Activated CD8-positive, alpha-beta memory T cell treated with anti-CD3 and anti-CD28 coated beads for 1 hour (primary cell): ENCODE results near the gene PGM2L1.

ENCODE experiments used
- DNase-seq, 2 donors: peaks; one replicate each; pipeline ENCODE4 v3.0.0-alpha.2; 2020; ENCODE audit warnings: low read depth in 1 of 2; ENCODE audit errors: extremely low read depth in 1 of 2

PGM2L1 gene

DNA sequence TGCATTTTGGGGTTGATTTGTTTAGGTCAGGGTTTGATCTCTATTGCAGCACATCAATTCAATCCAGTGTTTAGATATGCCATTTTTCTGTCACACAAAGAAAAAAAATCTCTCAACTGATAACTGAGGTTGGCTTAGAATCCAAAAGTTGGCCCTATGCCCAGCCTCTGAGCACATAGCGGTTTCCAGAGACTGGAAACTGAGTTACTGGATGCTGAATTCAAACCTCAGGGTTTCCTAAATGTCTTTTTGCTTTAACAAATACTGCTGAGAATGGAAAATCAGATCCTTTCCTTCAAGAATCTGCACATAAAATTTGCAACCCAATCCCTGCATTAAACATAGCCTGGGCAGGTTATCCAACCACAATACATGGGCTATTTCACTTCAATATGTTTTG, 90.8 kb downstream of the PGM2L1 start:
- DNase-seq = no peak

- no peak for DNase-seq
These were observed 91.6 kb downstream of the PGM2L1 start for GRCh38 chr11:74306435-74307175.

DNA sequence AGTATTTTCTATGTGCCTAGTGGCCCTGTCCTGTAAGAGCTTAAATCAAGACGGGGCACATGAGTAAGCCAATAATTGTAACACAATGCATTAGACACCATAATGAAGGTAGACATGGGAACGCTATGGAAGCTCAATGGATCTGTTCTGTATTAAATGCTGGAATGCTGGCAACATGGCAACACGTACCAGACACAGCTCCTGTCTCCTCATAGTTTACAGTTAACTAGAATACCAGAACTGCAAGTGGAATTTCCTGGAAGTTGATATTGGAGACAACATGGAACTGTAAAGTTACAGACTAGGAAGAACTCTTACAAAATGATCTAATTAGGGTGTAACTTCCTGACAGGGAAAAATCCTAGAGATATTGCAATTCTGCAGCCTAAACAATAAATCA, 99.2 kb downstream of the PGM2L1 start:
- no peak for DNase-seq

DNA sequence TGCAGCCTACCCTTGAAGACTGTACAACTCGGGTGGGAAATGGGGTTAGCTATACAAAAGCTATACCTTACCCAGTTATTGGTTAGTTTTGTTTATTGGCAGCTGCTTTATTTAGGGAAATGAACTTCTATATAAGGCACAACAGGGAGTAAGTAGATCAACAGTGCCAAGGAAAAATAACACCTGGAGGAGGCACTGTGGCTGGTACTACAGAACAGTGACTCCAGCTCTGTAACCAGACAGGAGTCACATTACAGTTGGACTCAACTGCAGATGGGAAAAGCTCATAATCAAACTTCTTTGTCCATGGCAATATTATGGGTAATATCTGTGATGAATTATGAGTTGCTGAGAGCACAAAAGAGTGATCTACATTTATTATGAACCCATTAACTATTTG, 100.7 kb downstream of the PGM2L1 start:
- no peak for DNase-seq

DNA sequence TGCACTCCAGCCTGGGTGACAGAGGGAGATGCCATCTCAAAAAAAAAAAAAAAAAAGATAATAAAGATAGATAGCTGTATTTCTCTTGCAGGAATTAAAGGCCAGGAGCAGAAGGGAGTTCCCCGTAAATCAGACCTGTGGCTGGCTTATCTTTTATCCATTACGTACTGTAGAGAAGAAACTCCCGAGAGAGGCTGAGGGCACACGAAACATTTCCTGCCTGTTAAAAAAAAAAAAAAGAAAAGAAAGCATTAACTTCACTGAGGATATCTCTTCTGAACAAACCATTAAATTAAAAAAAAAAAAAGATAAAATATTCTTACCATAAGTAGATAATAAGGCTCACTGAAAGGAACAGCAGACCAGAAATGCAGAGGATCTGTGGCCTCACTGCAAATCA, 109.3 kb downstream of the PGM2L1 start:
- no peak for DNase-seq

- DNase-seq = no peak
These were observed 110.1 kb downstream of the PGM2L1 start for GRCh38 chr11:74288161-74288560.

DNA sequence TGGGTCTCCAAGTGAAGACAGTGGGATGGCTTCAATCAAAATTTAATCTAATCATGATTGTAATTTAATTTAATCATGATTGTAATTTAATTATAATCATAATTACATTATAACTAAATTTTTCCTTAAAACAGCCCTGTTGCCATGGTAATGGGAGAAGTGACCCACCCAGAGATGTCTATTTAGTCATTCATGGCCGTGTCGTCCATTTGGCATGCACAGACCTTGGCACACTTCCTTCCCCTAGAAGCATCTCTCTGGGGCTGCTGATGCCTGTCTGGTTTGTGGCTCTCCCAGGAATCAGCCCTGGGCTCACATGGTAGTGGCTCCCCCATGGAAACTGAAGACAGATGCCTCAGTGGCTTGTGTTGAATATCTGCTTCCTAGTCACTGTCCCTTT, 113.8 kb downstream of the PGM2L1 start:
- DNase-seq = no peak

GRCh38 chr11:74283580-74284180, 114.6 kb downstream of the PGM2L1 start:
- DNase-seq = no peak

GRCh38 chr11:74282914-74283371, 115.3 kb downstream of the PGM2L1 start:
- no peak for DNase-seq

- DNase-seq = no peak
These were observed 115.8 kb downstream of the PGM2L1 start for GRCh38 chr11:74282421-74282820.

DNA sequence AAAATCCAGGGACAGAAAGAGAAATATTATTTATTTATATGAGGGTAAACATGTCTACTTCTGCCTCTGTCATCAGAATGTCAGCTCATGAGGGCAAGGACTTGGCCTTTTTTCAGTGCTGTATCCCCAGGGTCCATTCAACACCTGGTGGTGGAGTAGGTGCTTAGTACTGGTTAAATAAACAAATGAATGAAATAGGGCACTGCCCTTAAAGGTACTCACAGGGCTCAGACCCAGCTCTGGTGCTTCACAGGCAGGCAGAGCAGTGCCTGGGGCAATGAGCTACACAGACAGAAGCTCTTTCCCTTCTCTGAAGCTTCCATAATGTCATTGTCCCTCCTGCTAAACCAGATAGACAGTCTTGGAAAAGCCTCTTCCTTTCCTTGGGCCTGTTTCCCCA, 117.7 kb downstream of the PGM2L1 start:
- DNase-seq = no peak
